ENCODE results near the gene ADCK1. TPM values are rescaled to one million over a fixed set of nuclear protein-coding genes. Genes with fewer than 3 reads are reported as not detected.
A peak's percentile ranks its signal among the peaks of the same experiment; 100 is the strongest.
"Not testable (repeated sequence)": the region's sequence is repeated elsewhere in the genome, so short reads cannot be mapped to it uniquely, and the experiment has no call there.

ADCK1 gene
- polyA plus RNA-seq, 1 experiment = 7.3 TPM

GRCh38 chr14:77761205-77761931 is 38.5 kb upstream of the ADCK1 start:
- no peaks in the 10 kb centered on the region for H3K27me3 ChIP-seq (ENCODE audit: control insufficient read depth, insufficient read depth, low read length)
- no peaks in the 10 kb centered on the region for H3K36me3 ChIP-seq (ENCODE audit: control insufficient read depth, insufficient read depth, low read length)
- ChIA-PET POLR2A (interaction anchor here (0.6 kb wide), 1 partner anchor 1494 kb away, joined by 3 read pairs; no protein-coding TSS in a partner anchor), CTCF (no interaction called here)
- peak overlapping the region; percentile 76 for H3K4me3 ChIP-seq (ENCODE audit: low read depth, low read length)
- peak; percentile 2 for DNase-seq (ENCODE audit: low read depth)
- TF ChIP-seq CTCF (IDR thresholded peaks at IDR 0.05; ENCODE audit: insufficient read depth, low read depth, low read length) = peak; percentile 48

DNA sequence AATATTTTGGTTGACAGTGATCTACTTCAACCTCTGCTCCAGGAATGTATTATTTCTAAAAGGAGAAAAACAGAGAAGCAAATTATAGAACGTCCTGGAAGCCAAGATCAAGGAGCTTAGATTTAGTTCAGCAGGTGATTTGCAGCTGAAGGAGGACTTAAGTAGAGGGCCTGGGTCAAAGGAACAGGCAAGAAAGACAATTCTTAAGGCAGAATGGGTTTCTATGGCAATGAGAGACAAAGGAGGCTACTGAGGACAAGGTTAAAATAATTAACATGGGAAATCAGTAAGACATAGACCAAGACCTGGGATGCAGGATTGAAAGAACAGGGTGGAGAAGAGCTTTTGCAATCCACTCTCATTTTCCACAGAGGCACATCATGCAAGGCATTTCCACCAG is 36.6 kb upstream of the ADCK1 start:
- H3K36me3 ChIP-seq (ENCODE audit: control insufficient read depth, insufficient read depth, low read length) = no peaks in the 10 kb centered on the region
- no peak for DNase-seq (ENCODE audit: low read depth)
- no peak for TF ChIP-seq CTCF (IDR thresholded peaks at IDR 0.05; ENCODE audit: insufficient read depth, low read depth, low read length)
- no peaks in the 10 kb centered on the region for H3K27me3 ChIP-seq (ENCODE audit: control insufficient read depth, insufficient read depth, low read length)
- POLR2A ChIA-PET = no interaction called here
- CTCF ChIA-PET = interaction anchor here (1.2 kb wide), 1 partner anchor 37 kb away, joined by 3 read pairs; the partner anchor contains the start of gene ADCK1
- H3K4me3 ChIP-seq (ENCODE audit: low read depth, low read length) = no peak overlapping the region

GRCh38 chr14:77763978-77764377 is 35.9 kb upstream of the ADCK1 start:
- CTCF ChIA-PET = interaction anchor here (1.2 kb wide), 1 partner anchor 36 kb away, joined by 3 read pairs; the partner anchor contains the start of gene ADCK1
- TF ChIP-seq CTCF (IDR thresholded peaks at IDR 0.05; ENCODE audit: insufficient read depth, low read depth, low read length) = no peak
- Histone ChIP-seq H3K36me3 (ENCODE audit: control insufficient read depth, insufficient read depth, low read length) (no peaks in the 10 kb centered on the region), H3K4me3 (ENCODE audit: low read depth, low read length) (no peak overlapping the region), H3K27me3 (ENCODE audit: control insufficient read depth, insufficient read depth, low read length) (no peaks in the 10 kb centered on the region)
- POLR2A ChIA-PET = no interaction called here
- DNase-seq (ENCODE audit: low read depth) = no peak

- H3K27me3 ChIP-seq (ENCODE audit: control insufficient read depth, insufficient read depth, low read length); DNase-seq (ENCODE audit: low read depth); POLR2A ChIA-PET; H3K4me3 ChIP-seq (ENCODE audit: low read depth, low read length); H3K36me3 ChIP-seq (ENCODE audit: control insufficient read depth, insufficient read depth, low read length): not testable (repeated sequence)
- CTCF ChIA-PET = interaction anchor here (0.7 kb wide), 1 partner anchor 452 kb away, joined by 3 read pairs; no protein-coding TSS in a partner anchor
Measured at GRCh38 chr14:77768442-77769069, 31.4 kb upstream of the ADCK1 start.

GRCh38 chr14:77773966-77774365 is 25.9 kb upstream of the ADCK1 start:
- CTCF ChIA-PET; DNase-seq (ENCODE audit: low read depth); H3K4me3 ChIP-seq (ENCODE audit: low read depth, low read length); POLR2A ChIA-PET; H3K27me3 ChIP-seq (ENCODE audit: control insufficient read depth, insufficient read depth, low read length); H3K36me3 ChIP-seq (ENCODE audit: control insufficient read depth, insufficient read depth, low read length): not testable (repeated sequence)

DNA sequence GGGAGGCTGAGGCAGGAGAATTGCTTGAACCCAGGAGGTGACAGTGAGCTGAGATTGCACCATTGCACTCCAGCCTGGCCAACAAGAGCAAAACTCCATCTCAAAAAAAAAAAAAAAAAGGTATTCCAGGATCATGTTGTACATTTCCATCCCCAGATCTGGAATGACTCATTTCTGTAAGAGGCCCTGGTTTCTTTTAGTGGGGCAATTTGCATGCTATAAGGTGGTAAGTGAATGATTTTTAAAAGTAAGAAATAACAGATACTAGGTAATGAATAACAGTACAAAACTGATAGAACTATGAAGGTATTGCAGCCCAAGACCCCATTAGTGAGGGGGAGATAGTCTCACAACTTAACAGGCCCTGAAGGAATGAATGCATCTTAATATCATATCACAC is 17.7 kb upstream of the ADCK1 start:
- POLR2A ChIA-PET = no interaction called here
- no peaks in the 10 kb centered on the region for H3K27me3 ChIP-seq (ENCODE audit: control insufficient read depth, insufficient read depth, low read length)

More for the DNA sequence above, 17.7 kb upstream of the ADCK1 start:
- no peaks in the 10 kb centered on the region for H3K36me3 ChIP-seq (ENCODE audit: control insufficient read depth, insufficient read depth, low read length)
- DNase-seq (ENCODE audit: low read depth) = no peak
- no peak overlapping the region for H3K4me3 ChIP-seq (ENCODE audit: low read depth, low read length)
- TF ChIP-seq CTCF (IDR thresholded peaks at IDR 0.05; ENCODE audit: insufficient read depth, low read depth, low read length) = no peak
- CTCF ChIA-PET = no interaction called here

Measured in BJ (cell line).